Activated T-cell treated with anti-CD3 and anti-CD28 coated beads, Interleukin-2, amount 50 U/mL, for 1 hour (primary cell): Measurements from ENCODE around the gene NT5E.

Experiments used
- DNase-seq: peaks from one replicate; pipeline ENCODE4 v3.0.0-alpha.2; 2020

NT5E gene

GRCh38 chr6:85460921-85461797, 11.3 kb downstream of the NT5E start:
- no peak for DNase-seq

DNA sequence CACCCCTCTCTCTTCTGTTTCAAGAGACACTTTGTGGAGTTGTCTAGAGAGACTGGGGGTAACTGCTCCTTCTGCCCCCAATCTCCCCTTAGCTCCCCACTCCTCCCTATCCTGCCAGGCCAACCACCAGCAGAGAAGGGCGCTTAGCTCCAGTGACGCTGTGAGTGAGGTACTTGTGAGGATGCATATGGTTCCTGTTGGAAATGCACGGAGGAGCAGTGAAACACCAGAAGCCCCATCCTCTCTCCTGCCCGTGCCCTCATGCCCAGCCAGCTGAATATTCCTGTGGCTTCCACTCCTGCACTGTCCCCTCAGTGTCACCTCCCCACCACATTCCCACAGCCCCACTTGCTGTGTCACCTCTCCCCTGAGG, 11.9 kb downstream of the NT5E start:
- DNase-seq = no peak

GRCh38 chr6:85462673-85463072, 12.8 kb downstream of the NT5E start:
- no peak for DNase-seq

DNA sequence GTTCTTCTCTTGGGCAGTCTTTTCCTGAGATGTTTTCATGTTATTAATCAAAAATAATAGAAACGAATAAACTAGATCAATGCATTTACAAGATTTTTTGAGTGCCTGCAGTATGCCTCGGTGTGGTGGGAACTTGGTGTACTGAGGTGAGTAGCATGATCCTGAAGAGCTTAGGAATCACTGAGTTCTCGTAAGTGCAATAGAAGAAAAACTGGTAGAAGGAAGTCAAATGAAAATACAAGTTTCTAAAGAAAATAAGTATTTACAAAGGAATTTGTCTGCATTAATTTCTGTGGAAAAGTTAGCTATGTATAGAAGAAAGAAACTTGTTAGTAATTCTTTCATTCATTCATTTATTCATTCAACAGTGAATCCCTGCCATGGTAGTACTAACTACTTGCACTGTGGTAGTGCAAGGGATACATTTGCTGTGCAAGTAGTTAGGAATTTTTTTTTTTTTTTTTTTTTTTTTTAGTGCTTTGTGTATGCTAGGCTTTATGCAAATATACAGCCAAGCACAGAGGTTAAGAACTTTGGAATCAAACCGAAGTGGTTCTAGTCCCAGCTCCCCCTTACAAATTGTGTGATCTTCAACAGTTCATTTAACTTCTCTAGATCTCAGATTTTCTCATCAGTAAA, 13.9 kb downstream of the NT5E start:
- DNase-seq = no peak

DNA sequence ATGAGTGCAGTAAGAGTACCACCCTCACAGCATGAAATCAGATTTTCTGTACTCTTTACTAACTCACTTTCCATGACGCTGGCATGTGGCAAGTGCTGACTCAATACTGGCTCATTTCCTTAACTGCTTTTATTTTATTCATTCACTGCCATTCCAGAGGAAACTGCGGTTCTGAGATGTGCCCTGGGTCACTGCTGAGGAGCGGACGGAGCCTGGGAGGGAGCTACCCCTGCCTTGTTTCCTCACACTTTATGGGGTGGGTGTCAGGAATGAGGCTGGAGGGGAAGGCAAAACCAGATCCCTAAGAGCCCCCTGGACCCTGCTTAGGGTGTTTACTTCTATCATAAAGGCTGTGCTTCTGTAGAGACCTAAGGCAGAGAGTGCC, 14.4 kb downstream of the NT5E start:
- DNase-seq = no peak

- DNase-seq = no peak
These were observed 14.9 kb downstream of the NT5E start for GRCh38 chr6:85464722-85465150.

DNA sequence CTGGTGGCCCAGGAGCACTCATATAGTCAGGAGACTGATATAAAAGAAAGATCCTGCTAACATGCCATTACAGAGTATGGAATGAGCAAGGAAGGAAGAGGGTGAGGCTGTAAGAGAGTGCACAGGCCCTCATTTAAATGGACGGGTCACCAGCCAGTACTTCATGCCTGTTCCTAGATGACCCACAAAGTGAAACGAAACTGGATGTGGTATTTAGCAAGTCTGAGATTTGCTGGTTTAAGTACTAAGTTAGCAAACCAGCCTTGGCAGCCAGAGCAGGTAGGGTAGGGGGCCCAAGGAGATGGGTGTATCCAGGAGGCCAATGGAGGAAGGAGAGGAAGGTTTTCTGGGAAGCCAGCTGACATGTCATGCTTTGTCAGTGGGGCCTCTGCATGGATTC, 15.9 kb downstream of the NT5E start:
- DNase-seq = no peak

GRCh38 chr6:85468326-85468725, 18.4 kb downstream of the NT5E start:
- DNase-seq = no peak

DNA sequence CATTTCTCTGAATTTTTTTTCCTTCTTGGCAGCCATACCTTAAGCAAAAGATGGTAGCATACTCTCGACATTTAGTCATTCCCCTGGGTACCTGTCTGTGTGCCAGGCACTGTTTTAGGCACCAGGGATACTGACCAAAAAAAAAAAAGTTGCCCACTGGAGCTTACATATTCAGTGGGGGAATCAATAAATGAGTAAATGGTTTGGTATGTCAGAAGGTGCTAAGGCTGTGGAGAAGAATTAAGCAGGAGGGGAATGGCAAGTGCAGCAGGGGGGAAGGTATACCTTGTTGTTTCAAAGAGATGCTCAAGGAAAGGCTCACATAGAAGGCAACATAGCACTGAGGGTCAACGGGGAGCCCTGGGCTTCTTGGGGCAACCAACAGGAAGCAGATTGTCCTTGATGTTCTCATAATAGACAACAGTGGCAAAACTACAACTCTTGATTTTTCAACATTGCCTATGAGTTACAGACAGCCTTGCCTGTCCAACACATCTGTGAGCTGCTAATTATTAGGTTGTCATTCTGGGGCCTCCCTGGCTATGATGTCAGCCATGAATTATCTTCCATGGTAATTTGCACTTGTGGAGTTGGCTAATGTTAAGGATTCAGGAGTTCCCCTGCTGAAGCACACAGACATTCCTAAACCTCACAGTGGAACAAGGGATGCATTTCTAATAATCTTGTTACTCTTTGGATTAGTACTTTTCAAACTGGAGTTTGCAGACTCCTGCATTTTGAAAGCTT, 19.6 kb downstream of the NT5E start:
- DNase-seq = no peak

GRCh38 chr6:85470023-85470410, 20.1 kb downstream of the NT5E start:
- no peak for DNase-seq

GRCh38 chr6:85472744-85473143, 22.9 kb downstream of the NT5E start:
- no peak for DNase-seq

- no peak for DNase-seq
These were observed 23.9 kb downstream of the NT5E start for GRCh38 chr6:85473748-85474147.

DNA sequence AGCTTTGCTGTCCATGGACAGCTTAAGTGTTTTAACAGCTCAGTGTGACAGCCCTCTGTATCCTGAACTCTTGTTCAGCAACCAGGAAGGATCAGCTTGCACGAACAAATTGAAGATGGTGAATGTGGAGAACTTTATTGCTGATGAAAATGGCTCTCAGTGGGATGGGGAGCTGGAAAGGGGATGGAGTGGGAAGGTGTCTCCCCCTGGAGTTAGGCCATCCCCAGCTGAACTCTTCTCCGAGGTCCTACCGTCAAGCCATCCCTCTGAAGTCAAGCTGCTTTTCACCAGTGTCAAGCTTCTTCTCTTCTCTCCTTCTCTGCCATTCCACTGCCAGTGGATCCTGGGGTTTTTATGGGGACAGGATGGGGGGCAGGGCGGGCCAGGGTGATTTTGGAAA, 26.6 kb downstream of the NT5E start:
- DNase-seq = no peak

DNA sequence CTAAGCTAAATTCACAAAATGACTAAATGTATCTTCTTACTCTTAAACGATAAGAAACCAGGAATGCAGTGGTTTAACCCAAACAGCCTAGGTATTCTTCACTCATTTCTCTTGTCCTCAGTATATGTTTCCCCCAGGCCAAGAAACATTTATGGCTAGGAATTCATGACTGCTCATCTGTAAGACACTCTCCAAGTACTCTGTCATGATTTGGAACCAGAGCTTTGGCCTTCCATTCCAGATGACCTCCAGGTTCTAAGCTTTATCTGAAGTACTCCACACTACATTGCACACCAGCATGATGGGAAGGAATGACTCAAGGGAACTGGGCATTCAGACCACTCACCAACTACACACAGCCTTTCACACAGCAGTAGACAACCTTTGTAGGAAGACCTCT, 29.3 kb downstream of the NT5E start:
- DNase-seq = no peak

DNA sequence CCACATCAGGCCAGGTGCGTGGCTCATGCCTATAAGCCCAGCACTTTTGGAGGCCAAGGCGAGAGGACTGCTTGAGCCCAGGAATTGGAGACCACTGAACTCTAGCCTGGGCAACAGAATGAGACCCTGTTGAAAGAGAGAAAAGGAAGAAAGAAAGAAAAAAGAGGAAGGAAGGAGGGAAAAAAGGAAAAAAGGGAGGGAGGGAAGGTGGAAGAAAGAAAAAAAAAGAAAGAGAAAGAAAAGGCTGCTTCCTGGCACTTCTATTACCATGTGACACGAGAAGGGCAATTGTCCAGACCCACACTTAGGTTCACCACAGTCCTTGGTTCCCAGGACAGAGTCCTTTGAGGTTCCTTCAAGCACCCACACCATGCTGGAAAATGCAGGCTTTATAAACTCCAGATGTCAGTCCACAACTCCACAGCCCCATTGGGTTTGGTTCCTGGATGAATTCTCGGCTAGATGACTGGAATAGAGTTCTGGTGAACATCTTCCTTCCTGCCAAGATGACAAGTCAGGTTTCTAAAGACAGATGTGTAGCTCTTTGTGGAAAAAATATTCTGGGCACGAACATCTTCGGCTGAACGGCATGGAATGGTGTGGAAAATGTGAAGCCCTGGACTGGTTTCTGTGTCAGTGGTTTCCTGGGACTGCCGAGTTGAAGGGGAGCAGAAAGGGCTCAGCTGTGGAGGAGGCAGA, 32.5 kb downstream of the NT5E start:
- no peak for DNase-seq

DNA sequence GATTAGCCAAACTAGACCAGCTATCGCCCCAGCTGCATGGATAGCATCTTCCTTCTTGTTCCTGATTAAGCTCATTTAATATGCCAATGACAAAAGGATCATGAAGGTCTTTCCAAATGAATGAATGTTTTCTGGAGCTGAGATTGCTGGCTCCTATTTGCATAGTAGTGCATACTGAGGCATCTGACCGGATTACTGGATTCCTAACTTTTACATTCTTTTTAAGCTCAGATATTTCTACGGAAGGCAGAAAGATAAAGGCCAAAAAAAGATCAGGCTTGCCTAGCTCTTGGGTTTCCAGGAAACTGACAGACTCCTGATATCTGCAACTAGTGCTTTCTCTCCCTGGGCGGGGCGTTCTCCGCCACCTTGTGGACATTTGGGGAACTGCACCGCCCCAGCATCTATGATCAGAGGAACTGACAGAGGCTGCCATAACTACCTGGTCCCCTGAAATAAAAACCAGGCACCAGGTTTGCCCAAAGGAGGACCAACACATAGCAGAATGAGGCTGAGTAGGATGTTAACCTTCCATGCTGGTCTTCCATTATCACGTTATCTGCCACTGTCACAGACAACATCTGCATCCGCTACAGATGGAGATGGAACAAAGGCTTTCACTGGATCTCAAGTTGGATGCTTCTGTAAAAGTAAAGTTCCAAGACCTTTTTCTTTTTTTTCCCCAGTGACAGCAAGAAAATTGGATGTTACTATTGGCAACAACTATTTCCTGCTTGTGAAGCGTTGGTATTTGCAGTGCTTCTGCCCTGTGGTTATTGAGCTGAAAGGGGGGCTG, 33.2 kb downstream of the NT5E start:
- peak; percentile 86 for DNase-seq

GRCh38 chr6:85483846-85484245, 34.0 kb downstream of the NT5E start:
- no peak for DNase-seq

- no peak for DNase-seq
These were observed 35.1 kb downstream of the NT5E start for GRCh38 chr6:85484948-85485347.

- no peak for DNase-seq
These were observed 40.8 kb downstream of the NT5E start for GRCh38 chr6:85490516-85491248.

DNA sequence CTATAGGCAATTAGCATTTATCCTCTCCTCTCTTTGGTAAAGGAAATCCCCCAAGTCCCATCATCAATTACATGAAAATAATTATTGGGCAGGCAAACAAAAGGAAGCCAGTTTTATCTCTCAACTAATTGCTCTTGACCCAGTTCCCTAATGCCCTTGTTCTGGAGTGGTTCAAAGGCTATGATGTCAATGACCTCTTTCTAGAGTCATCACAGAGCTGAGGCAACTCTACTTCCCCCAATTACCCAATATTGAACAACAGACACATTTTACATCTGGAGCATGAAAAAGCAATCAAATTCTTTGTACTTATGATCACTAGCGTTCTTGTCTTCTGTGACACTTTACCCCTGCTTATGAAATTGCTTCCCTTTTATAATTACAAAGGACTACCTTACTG, 43.5 kb downstream of the NT5E start:
- no peak for DNase-seq
